Hepatocyte (in vitro differentiated cells): ENCODE data around the gene STK32B. TPM values are rescaled to one million over a fixed set of nuclear protein-coding genes. Genes with fewer than 3 reads are reported as not detected.

Experiments used
- DNase-seq: peaks from one replicate; pipeline ENCODE4 v3.0.0-alpha.2; 2016; ENCODE audit warnings: low spot score
- H2AFZ ChIP-seq: fragments of 200-600 bp; sonication (generic); 2 replicates; pipeline ENCODE4 v1.6.0; 2016; ENCODE audit warnings: antibody characterized with exemption, mild to moderate bottlenecking
- H3K27ac ChIP-seq: fragments of 200-600 bp; sonication (generic); 2 replicates; pipeline ENCODE4 v1.5.1; 2016; ENCODE audit warnings: mild to moderate bottlenecking
- H3K27me3 ChIP-seq: fragments of 200-600 bp; sonication (generic); 2 replicates; pipeline ENCODE4 v1.6.1; 2016
- H3K36me3 ChIP-seq: fragments of 200-600 bp; sonication (generic); replicated peaks from 2 replicates; pipeline ENCODE4 v1.5.1; 2016; ENCODE audit warnings: low read depth; ENCODE audit not compliant: insufficient read depth
- H3K4me1 ChIP-seq: fragments of 200-600 bp; sonication (generic); 2 replicates; pipeline ENCODE4 v1.5.1; 2016; ENCODE audit warnings: mild to moderate bottlenecking, moderate library complexity; ENCODE audit not compliant: insufficient read depth
- H3K4me2 ChIP-seq: fragments of 200-600 bp; sonication (generic); 2 replicates; pipeline ENCODE4 v1.6.0; 2016
- H3K4me3 ChIP-seq: fragments of 200-600 bp; sonication (generic); 2 replicates; pipeline ENCODE4 v1.5.1; 2016; ENCODE audit warnings: mild to moderate bottlenecking
- H3K79me2 ChIP-seq: fragments of 200-600 bp; sonication (generic); 2 replicates; pipeline ENCODE4 v1.6.0; 2017; ENCODE audit warnings: mild to moderate bottlenecking
- H3K9me2 ChIP-seq: fragments of 200-600 bp; sonication (generic); replicated peaks from 2 replicates; pipeline ENCODE4 v1.6.0; 2017; ENCODE audit warnings: mild to moderate bottlenecking; ENCODE audit not compliant: insufficient read depth
- H3K9me3 ChIP-seq: fragments of 200-600 bp; sonication (generic); 2 replicates; pipeline ENCODE4 v1.5.1; 2016; ENCODE audit warnings: low read depth, mild to moderate bottlenecking
- H4K20me1 ChIP-seq: fragments of 200-600 bp; sonication (generic); 2 replicates; pipeline ENCODE4 v1.6.0; 2016; ENCODE audit warnings: mild to moderate bottlenecking; ENCODE audit not compliant: insufficient read depth, poor library complexity, severe bottlenecking
- EZH2 ChIP-seq: fragments of 200-600 bp; sonication (generic); IDR thresholded peaks from 2 replicates; pipeline ENCODE4 v1.6.1; 2016; ENCODE audit warnings: antibody characterized with exemption, mild to moderate bottlenecking, borderline replicate concordance
- EZH2phosphoT487 ChIP-seq: fragments of 200-600 bp; sonication (generic); IDR thresholded peaks from one replicate; pipeline ENCODE4 v1.6.1; 2018; ENCODE audit warnings: antibody characterized with exemption, mild to moderate bottlenecking, low read depth, moderate library complexity; ENCODE audit not compliant: unreplicated experiment, severe bottlenecking
- WGBS: methylation state at CpG from one replicate; pipeline ENCODE4 v1.1.6; 2016; ENCODE audit warnings: low lambda C conversion rate; ENCODE audit errors: missing lambda C conversion rate; 5-methylcytosine and 5-hydroxymethylcytosine counted together
- polyA plus RNA-seq: library from polyadenylated mRNA; unstranded; fragments of >200 nt; fragmentation: Nextera tagmentation; extraction: Ambion mirVana; gene quantifications from 2 replicates; pipeline ENCODE4 v1.2.1, GENCODE V29; 2016
- total RNA-seq: library from RNA; depleted of rRNA; stranded (reverse); fragments of >200 nt; gene quantifications from 2 replicates; pipeline ENCODE4 v1.2.3, GENCODE V29; 2014
- TF ChIP-seq, protein P1 (sequence below): fragments of 200-600 bp; sonication (generic); IDR thresholded peaks from 2 replicates; pipeline ENCODE4 v1.5.1; 2016; ENCODE audit warnings: antibody characterized with exemption, mild to moderate bottlenecking; ENCODE audit not compliant: poor library complexity

The STK32B gene
- total and polyA plus RNA-seq, 2 experiments from 2014 or later, result 0.51 to 1.6 TPM

DNA sequence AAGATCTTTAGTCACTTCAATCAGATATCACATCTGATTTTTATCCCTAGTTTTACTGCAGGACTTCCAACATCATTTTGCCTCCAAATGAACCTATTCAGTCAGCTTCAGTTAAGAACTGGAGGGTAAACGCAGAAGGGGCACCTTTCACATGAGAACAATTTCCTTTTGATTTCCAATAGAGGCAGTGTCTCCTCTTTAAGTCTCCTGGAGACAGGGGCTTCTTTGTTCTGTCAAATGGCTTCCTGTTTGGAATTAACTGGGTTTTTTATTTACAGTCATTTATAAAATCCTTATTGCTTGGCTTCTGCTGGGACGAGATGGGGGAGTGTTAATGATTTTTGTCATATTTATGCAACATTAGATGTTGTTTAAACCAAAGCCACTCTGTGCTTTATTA lies 164.0 kb downstream of the STK32B start:
- TF ChIP-seq EZH2phosphoT487 (no peak), EZH2 (no peak)
- TF ChIP-seq, protein P1, sequence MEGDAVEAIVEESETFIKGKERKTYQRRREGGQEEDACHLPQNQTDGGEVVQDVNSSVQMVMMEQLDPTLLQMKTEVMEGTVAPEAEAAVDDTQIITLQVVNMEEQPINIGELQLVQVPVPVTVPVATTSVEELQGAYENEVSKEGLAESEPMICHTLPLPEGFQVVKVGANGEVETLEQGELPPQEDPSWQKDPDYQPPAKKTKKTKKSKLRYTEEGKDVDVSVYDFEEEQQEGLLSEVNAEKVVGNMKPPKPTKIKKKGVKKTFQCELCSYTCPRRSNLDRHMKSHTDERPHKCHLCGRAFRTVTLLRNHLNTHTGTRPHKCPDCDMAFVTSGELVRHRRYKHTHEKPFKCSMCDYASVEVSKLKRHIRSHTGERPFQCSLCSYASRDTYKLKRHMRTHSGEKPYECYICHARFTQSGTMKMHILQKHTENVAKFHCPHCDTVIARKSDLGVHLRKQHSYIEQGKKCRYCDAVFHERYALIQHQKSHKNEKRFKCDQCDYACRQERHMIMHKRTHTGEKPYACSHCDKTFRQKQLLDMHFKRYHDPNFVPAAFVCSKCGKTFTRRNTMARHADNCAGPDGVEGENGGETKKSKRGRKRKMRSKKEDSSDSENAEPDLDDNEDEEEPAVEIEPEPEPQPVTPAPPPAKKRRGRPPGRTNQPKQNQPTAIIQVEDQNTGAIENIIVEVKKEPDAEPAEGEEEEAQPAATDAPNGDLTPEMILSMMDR, result no peak
- peaks cover 10% of the 10 kb centered on the region for H3K27me3 ChIP-seq
- no peak overlapping the region for H2AFZ ChIP-seq
- no peaks in the 10 kb centered on the region for H3K79me2 ChIP-seq
- no peak overlapping the region for H3K4me2 ChIP-seq
- H3K9me3 ChIP-seq, result no peaks in the 10 kb centered on the region
- 57% methylated on average over 2 of the region's 2 CpGs for WGBS
- no peaks in the 10 kb centered on the region for H3K9me2 ChIP-seq
- no peak for DNase-seq
- H3K4me3 ChIP-seq, result no peak overlapping the region
- H3K36me3 ChIP-seq, result no peaks in the 10 kb centered on the region
- no peak overlapping the region for H3K27ac ChIP-seq
- no peaks in the 10 kb centered on the region for H4K20me1 ChIP-seq
- H3K4me1 ChIP-seq, result no peaks in the 10 kb centered on the region

DNA sequence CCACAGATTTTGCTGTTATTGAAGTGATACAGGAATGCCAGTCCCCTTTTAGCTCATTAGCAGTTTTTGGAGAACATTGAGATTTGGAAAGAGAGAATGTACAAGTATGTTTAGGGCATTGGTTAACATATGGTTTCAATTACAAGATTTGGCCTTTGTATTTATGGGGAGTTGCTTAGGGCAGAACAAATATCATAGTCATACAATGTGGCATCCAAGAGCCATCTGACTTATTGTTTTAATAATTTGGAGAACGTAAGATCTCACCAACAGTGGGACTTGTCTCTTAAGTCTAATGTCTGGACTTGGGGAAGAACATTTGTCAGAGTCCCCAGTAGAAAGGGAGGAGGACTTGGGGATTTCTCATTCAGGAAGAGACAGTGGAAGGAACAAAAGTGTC lies 166.1 kb downstream of the STK32B start:
- Histone ChIP-seq H3K4me2 (no peak overlapping the region), H3K36me3 (no peaks in the 10 kb centered on the region), H3K27me3 (peaks cover 7% of the 10 kb centered on the region), H4K20me1 (no peaks in the 10 kb centered on the region), H3K9me2 (no peaks in the 10 kb centered on the region), H3K27ac (no peak overlapping the region), H3K4me1 (no peaks in the 10 kb centered on the region), H3K79me2 (no peaks in the 10 kb centered on the region), H3K4me3 (no peak overlapping the region), H3K9me3 (no peaks in the 10 kb centered on the region), H2AFZ (no peak overlapping the region)
- WGBS, result 67% methylated on average over 1 of the region's 1 CpG
- TF ChIP-seq EZH2phosphoT487, result no peak
- TF ChIP-seq, protein P1, result no peak
- DNase-seq, result no peak

DNA sequence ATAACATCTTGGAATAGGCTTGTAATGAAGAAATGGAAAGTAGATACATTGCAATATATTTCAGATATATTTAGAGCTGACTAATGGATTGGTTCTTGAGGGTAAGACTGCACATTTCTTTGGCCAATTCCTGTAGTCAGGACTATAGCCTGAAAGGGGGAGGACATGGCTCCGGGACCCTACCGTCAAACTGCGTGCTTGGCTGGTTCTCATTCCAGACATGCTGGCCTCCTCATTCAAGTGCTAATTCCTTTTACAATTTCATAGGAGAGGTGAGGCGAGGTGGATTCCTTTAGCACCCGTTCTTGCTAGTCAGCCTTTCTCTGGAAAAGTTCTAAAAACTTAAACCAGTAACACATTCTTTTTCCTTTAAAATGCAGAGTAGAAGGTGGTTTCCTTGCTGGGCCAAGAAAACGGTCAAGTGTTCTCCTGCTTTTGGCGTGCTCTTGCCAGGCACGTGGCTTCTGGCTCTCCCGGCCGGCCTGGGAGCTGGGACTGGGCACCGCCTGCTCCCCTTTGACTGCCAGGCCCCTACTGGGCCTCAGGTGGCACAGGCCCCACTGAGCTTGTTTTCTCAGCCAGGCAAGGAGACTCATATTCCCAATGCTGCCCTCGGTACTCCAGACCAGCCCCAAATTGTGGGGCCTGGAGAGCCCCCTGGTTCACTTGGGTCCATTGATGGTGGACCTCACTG lies 167.2 kb downstream of the STK32B start:
- no peaks in the 10 kb centered on the region for H3K36me3 ChIP-seq
- H3K4me2 ChIP-seq, result no peak overlapping the region
- no peak for DNase-seq
- no peaks in the 10 kb centered on the region for H3K27me3 ChIP-seq
- no peaks in the 10 kb centered on the region for H3K4me1 ChIP-seq
- TF ChIP-seq, protein P1, result no peak
- no peak for TF ChIP-seq EZH2
- no peak for TF ChIP-seq EZH2phosphoT487
- WGBS, result 78% methylated on average over 12 of the region's 12 CpGs
- no peaks in the 10 kb centered on the region for H3K79me2 ChIP-seq
- H3K9me3 ChIP-seq, result no peaks in the 10 kb centered on the region
- no peak overlapping the region for H3K4me3 ChIP-seq
- H2AFZ ChIP-seq, result no peak overlapping the region
- no peaks in the 10 kb centered on the region for H4K20me1 ChIP-seq
- no peaks in the 10 kb centered on the region for H3K9me2 ChIP-seq
- no peak overlapping the region for H3K27ac ChIP-seq
